ENCODE results near the gene STK33. TPM values are rescaled to one million over a fixed set of nuclear protein-coding genes. Genes with fewer than 3 reads are reported as not detected.

Gene STK33
- total and polyA plus RNA-seq, 2 experiments from 2014 or later: 18.0 to 21.5 TPM

- TF ChIP-seq CTCF (IDR thresholded peaks at IDR 0.05; ENCODE audit: low read depth, low read length): no peak
- no peak overlapping the region for H3K27ac ChIP-seq
- peak in 1 of 2 donors; percentile 12 for DNase-seq (ENCODE audit: low read depth in 1 of 2, low spot score in 1 of 2)
- H3K4me3 ChIP-seq: no peak overlapping the region
- no peaks in the 10 kb centered on the region for H3K27me3 ChIP-seq
- no peaks in the 10 kb centered on the region for H3K9me3 ChIP-seq (ENCODE audit: low read depth)
- no peaks in the 10 kb centered on the region for H3K4me1 ChIP-seq (ENCODE audit: low read depth)
- H3K36me3 ChIP-seq: no peaks in the 10 kb centered on the region
Measured at GRCh38 chr11:8360086-8360828, 233.8 kb downstream of the STK33 start.

GRCh38 chr11:8359521-8359920, 234.5 kb downstream of the STK33 start:
- Histone ChIP-seq H3K4me1 (ENCODE audit: low read depth) (no peaks in the 10 kb centered on the region), H3K27me3 (no peaks in the 10 kb centered on the region), H3K27ac (no peak overlapping the region), H3K4me3 (no peak overlapping the region), H3K9me3 (ENCODE audit: low read depth) (no peaks in the 10 kb centered on the region), H3K36me3 (no peaks in the 10 kb centered on the region)
- no peak for DNase-seq (ENCODE audit: low read depth in 1 of 2, low spot score in 1 of 2)
- no peak for TF ChIP-seq CTCF (IDR thresholded peaks at IDR 0.05; ENCODE audit: low read depth, low read length)

- H3K27me3 ChIP-seq: no peaks in the 10 kb centered on the region
- no peak overlapping the region for H3K4me3 ChIP-seq
- H3K27ac ChIP-seq: no peak overlapping the region
- no peaks in the 10 kb centered on the region for H3K36me3 ChIP-seq
- DNase-seq (ENCODE audit: low read depth in 1 of 2, low spot score in 1 of 2): no peak
- TF ChIP-seq CTCF (IDR thresholded peaks at IDR 0.05; ENCODE audit: low read depth, low read length): no peak
- H3K9me3 ChIP-seq (ENCODE audit: low read depth): no peaks in the 10 kb centered on the region
- no peaks in the 10 kb centered on the region for H3K4me1 ChIP-seq (ENCODE audit: low read depth)
Measured at GRCh38 chr11:8357891-8358566, 236.0 kb downstream of the STK33 start.

GRCh38 chr11:8357505-8357888, 236.5 kb downstream of the STK33 start:
- Histone ChIP-seq H3K36me3 (no peaks in the 10 kb centered on the region), H3K4me1 (ENCODE audit: low read depth) (no peaks in the 10 kb centered on the region), H3K4me3 (no peak overlapping the region), H3K9me3 (ENCODE audit: low read depth) (no peaks in the 10 kb centered on the region), H3K27me3 (no peaks in the 10 kb centered on the region), H3K27ac (no peak overlapping the region)
- TF ChIP-seq CTCF (IDR thresholded peaks at IDR 0.05; ENCODE audit: low read depth, low read length): no peak
- no peak for DNase-seq (ENCODE audit: low read depth in 1 of 2, low spot score in 1 of 2)

- H3K27me3 ChIP-seq: no peaks in the 10 kb centered on the region
- H3K9me3 ChIP-seq (ENCODE audit: low read depth): no peaks in the 10 kb centered on the region
- H3K4me1 ChIP-seq (ENCODE audit: low read depth): no peaks in the 10 kb centered on the region
- peak in 1 of 2 donors; percentile 53 for DNase-seq (ENCODE audit: low read depth in 1 of 2, low spot score in 1 of 2)
- H3K27ac ChIP-seq: no peak overlapping the region
- no peak for TF ChIP-seq CTCF (IDR thresholded peaks at IDR 0.05; ENCODE audit: low read depth, low read length)
- H3K4me3 ChIP-seq: no peak overlapping the region
- no peaks in the 10 kb centered on the region for H3K36me3 ChIP-seq
Measured at GRCh38 chr11:8356721-8357504, 237.1 kb downstream of the STK33 start.
